PC-3 (cell line): ENCODE results near the gene EXOC6. TPM values are rescaled to one million over a fixed set of nuclear protein-coding genes. Genes with fewer than 3 reads are reported as not detected.

Source experiments
- ATAC-seq: fragments of 200-7000 bp; cut with Tn5 transposase; 2 replicates; pipeline ENCODE4 v1.9.1; 2020; ENCODE audit warnings: mild to moderate bottlenecking, moderate library complexity
- BruUV-seq: library from RNA; stranded (reverse); fragments of 400-500 nt; replicated peaks from 2 replicates; lab custom pipeline; 2021; lab: Mats Ljungman, UMichigan
- CTCF ChIA-PET: fragments of 300-600 bp; sonication (Branson Sonifier 250); formaldehyde crosslinking; loops from one replicate; lab custom pipeline; 2022; ENCODE audit warnings: antibody characterized with exemption; lab: Charles Lee
- POLR2A ChIA-PET: fragments of 300-600 bp; sonication (Branson Sonifier 250); formaldehyde crosslinking; loops from one replicate; lab custom pipeline; 2022; ENCODE audit warnings: antibody characterized with exemption; ENCODE audit not compliant: unreplicated experiment; lab: Charles Lee
- DNase-seq: peaks from one replicate; pipeline ENCODE4 v3.0.0-alpha.2; 2015
- H2AFZ ChIP-seq: fragments of 300-600 bp; sonication (generic); 2 replicates; pipeline ENCODE4 v1.6.0; 2016; ENCODE audit warnings: antibody characterized with exemption, low read length
- H3F3A ChIP-seq: fragments of 300-600 bp; sonication (generic); one replicate; pipeline ENCODE4 v1.6.0; 2017; ENCODE audit warnings: antibody characterized with exemption, low read length, control low read depth, mild to moderate bottlenecking; ENCODE audit not compliant: unreplicated experiment
- H3K27ac ChIP-seq: fragments of 300-600 bp; sonication (generic); 2 replicates; pipeline ENCODE4 v1.5.1; 2016; ENCODE audit warnings: mild to moderate bottlenecking, low read length
- H3K27me3 ChIP-seq: fragments of 300-600 bp; sonication (generic); 2 replicates; pipeline ENCODE4 v1.6.1; 2016; ENCODE audit warnings: low read length, mixed read lengths
- H3K36me3 ChIP-seq: fragments of 300-600 bp; sonication (generic); 2 replicates; pipeline ENCODE4 v1.6.1; 2016; ENCODE audit warnings: low read depth, mixed run types, low read length, mixed read lengths
- H3K4me1 ChIP-seq: fragments of 300-600 bp; sonication (generic); 2 replicates; pipeline ENCODE4 v1.5.1; 2016; ENCODE audit warnings: low read length; ENCODE audit not compliant: insufficient read depth
- H3K4me2 ChIP-seq: fragments of 300-600 bp; sonication (generic); 2 replicates; pipeline ENCODE4 v1.6.0; 2016; ENCODE audit warnings: low read length
- H3K4me3 ChIP-seq: fragments of 300-600 bp; sonication (generic); 2 replicates; pipeline ENCODE4 v1.5.1; 2016; ENCODE audit warnings: mild to moderate bottlenecking, low read length, mixed read lengths
- H3K79me2 ChIP-seq: fragments of 300-600 bp; sonication (generic); 2 replicates; pipeline ENCODE4 v1.6.1; 2017; ENCODE audit warnings: low read length, mixed read lengths
- H3K9ac ChIP-seq: fragments of 300-600 bp; sonication (generic); 2 replicates; pipeline ENCODE4 v1.6.0; 2016; ENCODE audit warnings: mild to moderate bottlenecking, low read length
- H3K9me2 ChIP-seq: fragments of 300-600 bp; sonication (generic); replicated peaks from 2 replicates; pipeline ENCODE4 v1.6.1; 2016; ENCODE audit warnings: mixed run types, low read length, mixed read lengths
- H3K9me3 ChIP-seq: fragments of 300-600 bp; sonication (generic); 2 replicates; pipeline ENCODE4 v1.6.1; 2016; ENCODE audit warnings: low read length, mixed read lengths
- H4K20me1 ChIP-seq: fragments of 300-600 bp; sonication (generic); 2 replicates; pipeline ENCODE4 v1.6.1; 2016; ENCODE audit warnings: low read length, mixed read lengths
- CTCF ChIP-seq: fragments of 300-600 bp; sonication (generic); conservative IDR thresholded peaks from 2 replicates; pipeline ENCODE4 v1.5.1; 2017; ENCODE audit warnings: antibody characterized with exemption, low read depth, mild to moderate bottlenecking, low read length
- EZH2 ChIP-seq: fragments of 300-600 bp; sonication (generic); IDR thresholded peaks from one replicate; pipeline ENCODE4 v1.6.1; 2017; ENCODE audit warnings: antibody characterized with exemption, mild to moderate bottlenecking, low read length; ENCODE audit not compliant: unreplicated experiment
- EZH2phosphoT487 ChIP-seq: fragments of 300-600 bp; sonication (generic); IDR thresholded peaks from 2 replicates; pipeline ENCODE4 v1.6.1; 2018; ENCODE audit warnings: mild to moderate bottlenecking, antibody characterized with exemption, low read length, borderline replicate concordance
- intact Hi-C: fragments of 100-400 bp; cut with micrococcal nuclease; formaldehyde crosslinking; loops from 2 replicates; pipeline ENCODE4 v1.9.0; 2023
- total RNA-seq: library from RNA; depleted of rRNA; stranded (reverse); fragments of >200 nt; gene quantifications from 2 replicates; pipeline ENCODE4 v1.2.3, GENCODE V29; 2014

The EXOC6 gene
- total RNA-seq, 1 experiment from 2014 or later, result 5.7 TPM

- BruUV-seq, result no TSS peak
- POLR2A ChIA-PET, result no interaction called here
Observed at GRCh38 chr10:93081318-93081717, 233.0 kb downstream of the EXOC6 start.

GRCh38 chr10:93081834-93082233 is 233.5 kb downstream of the EXOC6 start:
- Histone ChIP-seq H3K79me2 (no peaks in the 10 kb centered on the region), H4K20me1 (no peaks in the 10 kb centered on the region), H3K27me3 (no peaks in the 10 kb centered on the region), H3K9me2 (no peaks in the 10 kb centered on the region), H3K9ac (no peak overlapping the region), H2AFZ (no peak overlapping the region), H3K4me3 (no peak overlapping the region), H3K4me1 (no peaks in the 10 kb centered on the region), H3K9me3 (no peaks in the 10 kb centered on the region), H3F3A (no peaks in the 10 kb centered on the region), H3K27ac (no peak overlapping the region), H3K36me3 (no peaks in the 10 kb centered on the region), H3K4me2 (no peak overlapping the region)
- DNase-seq, result no peak
- ChIA-PET CTCF (interaction anchor here (0.6 kb wide), 1 partner anchor 119 kb away, joined by 3 read pairs; no protein-coding TSS in a partner anchor), POLR2A (no interaction called here)
- TF ChIP-seq EZH2 (no peak), CTCF (no peak)
- no TSS peak for BruUV-seq
- intact Hi-C loops, result no loop called here
- no peak for ATAC-seq

More at GRCh38 chr10:93081318-93081717, 233.0 kb downstream of the EXOC6 start:
- Histone ChIP-seq H3K9me3 (no peaks in the 10 kb centered on the region), H3K27ac (no peak overlapping the region), H3K79me2 (no peaks in the 10 kb centered on the region), H4K20me1 (no peaks in the 10 kb centered on the region), H3K36me3 (no peaks in the 10 kb centered on the region), H3K27me3 (no peaks in the 10 kb centered on the region), H2AFZ (no peak overlapping the region), H3K4me1 (no peaks in the 10 kb centered on the region), H3K4me2 (no peak overlapping the region), H3K9ac (no peak overlapping the region), H3F3A (no peaks in the 10 kb centered on the region), H3K4me3 (no peak overlapping the region), H3K9me2 (no peaks in the 10 kb centered on the region)
- TF ChIP-seq EZH2phosphoT487 (no peak), CTCF (no peak), EZH2 (no peak)
- intact Hi-C loops, result no loop called here
- ATAC-seq (no peak), DNase-seq (no peak)
- CTCF ChIA-PET, result interaction anchor here (0.6 kb wide), 1 partner anchor 120 kb away, joined by 3 read pairs; no protein-coding TSS in a partner anchor

- no peaks in the 10 kb centered on the region for H3K9me3 ChIP-seq
- no peak overlapping the region for H3K9ac ChIP-seq
- H3K4me3 ChIP-seq, result no peak overlapping the region
- no TSS peak for BruUV-seq
- H3K4me2 ChIP-seq, result no peak overlapping the region
- no peak overlapping the region for H3K27ac ChIP-seq
- H3K27me3 ChIP-seq, result no peaks in the 10 kb centered on the region
- no peaks in the 10 kb centered on the region for H3F3A ChIP-seq
- no peaks in the 10 kb centered on the region for H4K20me1 ChIP-seq
- no peaks in the 10 kb centered on the region for H3K9me2 ChIP-seq
- no peak for DNase-seq
- ChIA-PET POLR2A (no interaction called here), CTCF (no interaction called here)
- intact Hi-C loops, result no loop called here
- H3K4me1 ChIP-seq, result no peaks in the 10 kb centered on the region
- no peaks in the 10 kb centered on the region for H3K36me3 ChIP-seq
- TF ChIP-seq EZH2phosphoT487 (no peak), CTCF (no peak), EZH2 (no peak)
- H2AFZ ChIP-seq, result no peak overlapping the region
- H3K79me2 ChIP-seq, result no peaks in the 10 kb centered on the region
- ATAC-seq, result no peak
Observed at GRCh38 chr10:93083743-93084539, 235.6 kb downstream of the EXOC6 start.
